Endothelial cell of umbilical vein (primary cell): ENCODE measurements around the gene MSANTD2. TPM values are rescaled to one million over a fixed set of nuclear protein-coding genes. Genes with fewer than 3 reads are reported as not detected.

Source experiments
- BruUV-seq: library from RNA; stranded (reverse); fragments of 400-500 nt; replicated peaks from 2 replicates; lab custom pipeline; 2021; lab: Mats Ljungman, UMichigan
- CTCF ChIA-PET: fragments of 300-600, 350-600 bp; sonication (Branson Sonifier 250); formaldehyde crosslinking; loops from one replicate; lab custom pipeline; 2021; ENCODE audit warnings: antibody characterized with exemption, inconsistent platforms; lab: Charles Lee
- POLR2A ChIA-PET: fragments of 300-600, 350-600 bp; sonication (Branson Sonifier 250); formaldehyde crosslinking; loops from one replicate; lab custom pipeline; 2021; ENCODE audit warnings: antibody characterized with exemption, inconsistent platforms; lab: Charles Lee
- DNase-seq: peaks from one replicate; pipeline ENCODE4 v3.0.0-alpha.2; 2011; ENCODE audit warnings: low read depth, low spot score
- FAIRE-seq: peaks from 2 replicates; lab custom pipeline; 2011; peaks lifted over from hg19 to GRCh38; lab: Jason Lieb, UNC
- H2AFZ ChIP-seq: 2 replicates; pipeline ENCODE4 v1.6.0; 2012; ENCODE audit warnings: low read depth, low read length, control low read depth, inconsistent platforms
- H3K27ac ChIP-seq: 2 replicates; pipeline ENCODE4 v1.5.1; 2011; ENCODE audit warnings: low read depth, mild to moderate bottlenecking, control low read depth, low read length, moderate library complexity; ENCODE audit not compliant: insufficient read depth
- H3K27me3 ChIP-seq, 2 experiments: 2 replicates each; pipeline versions ENCODE4 v1.6.0 to v1.6.1; 2011; ENCODE audit warnings: low read length in 2 of 2, mixed read lengths in 1 of 2; ENCODE audit not compliant: control insufficient read depth in 2 of 2, insufficient read depth in 2 of 2
- H3K36me3 ChIP-seq, 2 experiments: 2 replicates in 1 of 2; 3 replicates in 1 of 2; pipeline ENCODE4 v1.5.1; 2011; ENCODE audit warnings: low read length in 2 of 2, mild to moderate bottlenecking in 1 of 2, moderate library complexity in 1 of 2; ENCODE audit not compliant: control insufficient read depth in 2 of 2, insufficient read depth in 2 of 2; ENCODE audit errors: extremely low read depth in 1 of 2
- H3K4me1 ChIP-seq: 3 replicates; pipeline ENCODE4 v1.5.1; 2011; ENCODE audit warnings: mild to moderate bottlenecking, low read length; ENCODE audit not compliant: control insufficient read depth, insufficient read depth; ENCODE audit errors: extremely low read depth
- H3K4me2 ChIP-seq: 2 replicates; pipeline ENCODE4 v1.6.1; 2011; ENCODE audit warnings: low read length, control low read depth, mixed read lengths; ENCODE audit not compliant: insufficient read depth
- H3K4me3 ChIP-seq, 3 experiments: fragments of 200-600 bp in 1 of 3; sonication (generic), shearing (Covaris generic) in 1 of 3; replicated peaks in 1 of 3; 2 replicates each; pipeline ENCODE4 v1.5.1; 2011 to 2016; ENCODE audit warnings: control low read depth in 3 of 3, low read length in 3 of 3, mild to moderate bottlenecking in 2 of 3, inconsistent platforms in 1 of 3, low read depth in 1 of 3, moderate library complexity in 1 of 3; ENCODE audit not compliant: insufficient read depth in 1 of 3
- H3K79me2 ChIP-seq: 2 replicates; pipeline ENCODE4 v1.6.0; 2012; ENCODE audit warnings: low read length, inconsistent platforms; ENCODE audit not compliant: control insufficient read depth, insufficient read depth
- H3K9ac ChIP-seq: replicated peaks from 2 replicates; pipeline ENCODE3; 2011; ENCODE audit warnings: low read length, control low read depth; ENCODE audit not compliant: insufficient read depth; ENCODE audit errors: extremely low read depth
- H3K9me1 ChIP-seq: replicated peaks from 3 replicates; pipeline ENCODE4 v1.6.0; 2011; ENCODE audit warnings: mild to moderate bottlenecking, low read length; ENCODE audit not compliant: control insufficient read depth, insufficient read depth; ENCODE audit errors: extremely low read depth
- H3K9me3 ChIP-seq: replicated peaks from 2 replicates; pipeline ENCODE4 v1.5.1; 2012; ENCODE audit warnings: low read length, inconsistent platforms; ENCODE audit not compliant: control insufficient read depth, insufficient read depth
- H4K20me1 ChIP-seq: replicated peaks from 2 replicates; pipeline ENCODE3; 2011; ENCODE audit warnings: mild to moderate bottlenecking, low read length; ENCODE audit not compliant: control insufficient read depth, insufficient read depth; ENCODE audit errors: extremely low read depth
- CTCF ChIP-seq, 2 donors: IDR thresholded peaks; 1 replicate in 1 of 2; 2 replicates in 1 of 2; pipeline ENCODE4 v1.5.1; 2011; ENCODE audit warnings: low read length in 2 of 2, mild to moderate bottlenecking in 2 of 2, moderate library complexity in 2 of 2, control low read depth in 1 of 2, inconsistent platforms in 1 of 2, low read depth in 1 of 2; ENCODE audit not compliant: insufficient read depth in 1 of 2; ENCODE audit errors: extremely low read depth in 1 of 2
- EZH2 ChIP-seq: IDR thresholded peaks from 2 replicates; pipeline ENCODE4 v1.6.1; 2012; ENCODE audit warnings: borderline replicate concordance, low read depth, mild to moderate bottlenecking, moderate library complexity, low read length, inconsistent platforms; ENCODE audit not compliant: severe bottlenecking
- FOS ChIP-seq: IDR thresholded peaks from 2 replicates; pipeline ENCODE4 v1.6.1; 2011; ENCODE audit warnings: mild to moderate bottlenecking, low read length, moderate library complexity, borderline replicate concordance; ENCODE audit not compliant: insufficient read depth
- GATA2 ChIP-seq: IDR thresholded peaks from 2 replicates; pipeline ENCODE4 v1.7.0; 2011; ENCODE audit warnings: low read depth, mild to moderate bottlenecking, moderate library complexity, mixed read lengths, low read length; ENCODE audit not compliant: insufficient read length, insufficient read depth
- JUN ChIP-seq: IDR thresholded peaks from 2 replicates; pipeline ENCODE4 v1.6.1; 2011; ENCODE audit warnings: borderline replicate concordance, low read depth; ENCODE audit not compliant: insufficient read length, insufficient read depth
- MYC ChIP-seq: IDR thresholded peaks from one replicate; pipeline ENCODE4 v1.6.1; 2011; ENCODE audit warnings: mild to moderate bottlenecking, low read depth, low read length
- POLR2A ChIP-seq: IDR thresholded peaks from 2 replicates; pipeline ENCODE4 v1.6.1; 2012; ENCODE audit warnings: low read depth, mild to moderate bottlenecking, control low read depth, low read length
- POLR2AphosphoS5 ChIP-seq: IDR thresholded peaks from 2 replicates; pipeline ENCODE4 v1.6.1; 2012; ENCODE audit warnings: low read depth, mild to moderate bottlenecking, control low read depth, low read length, moderate library complexity; ENCODE audit not compliant: insufficient read depth
- dilution Hi-C: fragments of 300-500 bp; cut with MboI; formaldehyde crosslinking; loops from one replicate; pipeline ENCODE4 v1.15.0; 2019; ENCODE audit warnings: low sequenced_read_pairs; ENCODE audit not compliant: extremely low pct_ligation_motif_present
- intact Hi-C: fragments of 100-400 bp; cut with micrococcal nuclease; formaldehyde crosslinking; loops from one replicate; pipeline ENCODE4 v1.10.0; 2022
- polyA plus RNA-seq, 4 experiments: library from polyadenylated mRNA; depleted of rRNA in 3 of 4; stranded (reverse) in 3 of 4; unstranded in 1 of 4; fragments of >200 nt; gene quantifications; 2 replicates each; pipeline versions ENCODE4 v1.2.1 to v1.2.3, GENCODE V29; 2011 to 2012; ENCODE audit warnings: missing spikeins in 1 of 4
- total RNA-seq: library from RNA; stranded (reverse); gene quantifications from 2 replicates; pipeline ENCODE4 v1.2.3, GENCODE V29; 2021
- TF ChIP-seq, protein P1 (sequence below): IDR thresholded peaks from 2 replicates; pipeline ENCODE4 v1.6.1; 2011; ENCODE audit not compliant: insufficient read depth, insufficient read length

Gene MSANTD2
- total and polyA plus RNA-seq, 2 donors (not counting 3 experiments of a cell fraction or from before 2014, with no cell fraction given): 5.5 to 23.2 TPM

- Histone ChIP-seq H3K36me3 (peaks cover 11 to 18% of the 10 kb centered on the region in 2 experiments), H3K9ac (peak overlapping the region; percentile 98)
- dilution Hi-C loops: no loop called here
These were observed 40.7 kb downstream of the MSANTD2 start for GRCh38 chr11:124759266-124760204.

More at GRCh38 chr11:124759266-124760204, 40.7 kb downstream of the MSANTD2 start:
- Histone ChIP-seq H3K4me2 (peak overlapping the region; percentile 79), H3K4me1 (peaks cover 58% of the 10 kb centered on the region), H3K27ac (peak overlapping the region; percentile 100), H3K9me1 (no peaks in the 10 kb centered on the region), H2AFZ (no peak overlapping the region), H4K20me1 (no peaks in the 10 kb centered on the region), H3K79me2 (peaks cover 71% of the 10 kb centered on the region), H3K4me3 (peak overlapping the region; percentile 62 to 97 (median 65)), H3K9me3 (no peaks in the 10 kb centered on the region), H3K27me3 (no peaks in the 10 kb centered on the region)
- CTCF ChIA-PET: interaction anchor here (1.3 to 13.1 kb wide), 8 partner anchors 10 to 117 kb away, joined by 3 to 301 read pairs (median 20); partner anchors contain the start of genes NRGN, SIAE, SPA17 and VSIG2
- peak; percentile 100 for DNase-seq
- no peak for TF ChIP-seq MYC
- TF ChIP-seq POLR2A: peak; percentile 94
- TF ChIP-seq, protein P1, sequence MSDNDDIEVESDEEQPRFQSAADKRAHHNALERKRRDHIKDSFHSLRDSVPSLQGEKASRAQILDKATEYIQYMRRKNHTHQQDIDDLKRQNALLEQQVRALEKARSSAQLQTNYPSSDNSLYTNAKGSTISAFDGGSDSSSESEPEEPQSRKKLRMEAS: peak; percentile 91
- peak; percentile 100 for TF ChIP-seq POLR2AphosphoS5
- no peak for TF ChIP-seq EZH2
- TF ChIP-seq CTCF (IDR thresholded peaks at IDR 0.05; ENCODE audit: extremely low read depth in 1 of 2, insufficient read depth in 1 of 2, low read depth in 1 of 2, low read length in 2 of 2): peak in 1 of 2 donors; percentile 45
- TF ChIP-seq GATA2: peak; percentile 99
- TF ChIP-seq FOS: peak; percentile 67
- TF ChIP-seq JUN: no peak
- BruUV-seq: no TSS peak
- POLR2A ChIA-PET: interaction anchor here (0.9 to 5.9 kb wide), 3 partner anchors 11 to 86 kb away, joined by 3 to 67 read pairs (median 3); no protein-coding TSS in a partner anchor
- intact Hi-C loops: loop anchor here (1.0 kb wide), 9 partner anchors 11 to 139 kb away; partner anchors contain the start of genes SIAE and SPA17
- FAIRE-seq: peak; percentile 97
